ENCODE data around the gene ACOT11. TPM values are rescaled to one million over a fixed set of nuclear protein-coding genes. Genes with fewer than 3 reads are reported as not detected.

The ACOT11 gene
- total and polyA plus RNA-seq, 8 donors = 5.5 to 87.0 (median 19.6) TPM

DNA sequence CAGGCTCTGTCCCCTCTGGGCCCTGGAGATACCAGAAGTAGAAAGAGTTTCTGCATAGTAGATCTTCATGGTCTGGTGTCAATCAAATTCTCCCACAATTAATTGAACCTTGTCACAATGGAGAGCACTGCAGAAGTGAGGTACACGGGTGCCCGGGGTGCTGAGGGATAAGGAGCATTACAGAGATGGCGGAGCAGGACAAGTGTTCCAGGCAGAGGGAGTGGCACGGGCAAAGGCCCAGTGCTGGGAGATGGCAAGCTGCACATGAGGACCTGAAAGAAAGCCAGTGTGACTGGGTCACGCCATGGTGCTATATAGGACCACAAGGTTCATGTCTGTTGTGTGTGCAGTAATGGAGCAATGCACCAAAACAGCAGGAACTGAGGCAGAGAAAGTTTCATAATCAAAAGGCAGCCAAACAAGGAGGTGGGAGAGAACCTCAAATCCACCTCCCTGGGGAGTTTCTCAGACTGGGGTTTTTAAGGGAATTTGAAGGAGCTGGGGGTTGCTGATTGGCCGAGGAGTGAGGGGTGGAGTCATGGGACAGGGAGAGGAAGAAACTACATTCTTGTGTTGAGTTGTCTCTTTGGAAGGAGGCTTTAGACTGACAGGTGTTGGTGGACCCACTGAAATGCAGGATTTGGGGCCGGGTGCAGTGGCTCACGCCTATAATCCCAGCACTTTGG is 27.7 kb downstream of the ACOT11 start:
- peaks cover 22 to 60% (median 39%) of the 10 kb centered on the region in 4 donors for H3K4me1 ChIP-seq
- no peaks in the 10 kb centered on the region for H3K27me3 ChIP-seq
- no peak for DNase-seq
- H3K36me3 ChIP-seq = no peaks in the 10 kb centered on the region
- TF ChIP-seq EP300 (IDR thresholded peaks at IDR 0.05) = no peak
- TF ChIP-seq POLR2A (IDR thresholded peaks at IDR 0.05) = no peak
- TF ChIP-seq POLR2AphosphoS5 (IDR thresholded peaks at IDR 0.05) = no peak
- TF ChIP-seq, protein P1, sequence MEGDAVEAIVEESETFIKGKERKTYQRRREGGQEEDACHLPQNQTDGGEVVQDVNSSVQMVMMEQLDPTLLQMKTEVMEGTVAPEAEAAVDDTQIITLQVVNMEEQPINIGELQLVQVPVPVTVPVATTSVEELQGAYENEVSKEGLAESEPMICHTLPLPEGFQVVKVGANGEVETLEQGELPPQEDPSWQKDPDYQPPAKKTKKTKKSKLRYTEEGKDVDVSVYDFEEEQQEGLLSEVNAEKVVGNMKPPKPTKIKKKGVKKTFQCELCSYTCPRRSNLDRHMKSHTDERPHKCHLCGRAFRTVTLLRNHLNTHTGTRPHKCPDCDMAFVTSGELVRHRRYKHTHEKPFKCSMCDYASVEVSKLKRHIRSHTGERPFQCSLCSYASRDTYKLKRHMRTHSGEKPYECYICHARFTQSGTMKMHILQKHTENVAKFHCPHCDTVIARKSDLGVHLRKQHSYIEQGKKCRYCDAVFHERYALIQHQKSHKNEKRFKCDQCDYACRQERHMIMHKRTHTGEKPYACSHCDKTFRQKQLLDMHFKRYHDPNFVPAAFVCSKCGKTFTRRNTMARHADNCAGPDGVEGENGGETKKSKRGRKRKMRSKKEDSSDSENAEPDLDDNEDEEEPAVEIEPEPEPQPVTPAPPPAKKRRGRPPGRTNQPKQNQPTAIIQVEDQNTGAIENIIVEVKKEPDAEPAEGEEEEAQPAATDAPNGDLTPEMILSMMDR (IDR thresholded peaks at IDR 0.05) = no peak
- H3K9me3 ChIP-seq = no peaks in the 10 kb centered on the region
- WGBS, 5 donors = 89 to 94% (median 92%) methylated on average over 8 of the region's 8 CpGs
- intact Hi-C loops (cut with DNase I; ENCODE audit: low total_unique reads) = no loop called here
- H3K4me3 ChIP-seq = no peak overlapping the region
- no peak overlapping the region for H3K27ac ChIP-seq

DNA sequence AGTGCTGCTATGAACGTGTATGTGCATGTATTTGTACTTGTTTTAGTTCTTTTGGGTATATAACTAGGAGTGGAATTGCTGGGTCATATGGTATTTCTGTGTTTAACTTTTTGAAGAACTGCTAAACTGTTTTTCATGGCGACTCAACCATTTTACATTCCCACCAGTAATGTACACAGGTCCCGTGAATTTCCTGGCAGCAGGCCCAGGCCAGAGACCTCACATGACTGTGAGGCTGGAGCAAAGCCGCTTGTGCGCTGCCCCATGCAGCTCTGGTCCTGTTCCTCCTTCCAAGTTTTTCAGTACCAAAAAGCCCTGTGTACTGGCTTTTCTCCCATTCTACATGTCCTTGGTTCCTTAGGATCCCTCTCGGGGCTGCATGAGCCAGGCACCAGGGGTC is 29.6 kb downstream of the ACOT11 start:
- peak; percentile 89 to 93 for DNase-seq
- Histone ChIP-seq H3K27me3 (no peaks in the 10 kb centered on the region), H3K4me1 (peaks cover 26 to 60% (median 43%) of the 10 kb centered on the region in 4 donors), H3K27ac (peak overlapping the region; percentile 59 to 89 (median 66)), H3K9me3 (no peaks in the 10 kb centered on the region), H3K36me3 (no peaks in the 10 kb centered on the region), H3K4me3 (no peak overlapping the region)
- TF ChIP-seq POLR2A (IDR thresholded peaks at IDR 0.05) (no peak), POLR2AphosphoS5 (IDR thresholded peaks at IDR 0.05) (peak in 2 of 3 donors; percentile 11 to 19)
- whole genome bisulfite sequencing, 5 donors = 13 to 38% (median 26%) methylated on average over 6 of the region's 6 CpGs
- intact Hi-C loops (cut with DNase I; ENCODE audit: low total_unique reads) = no loop called here

DNA sequence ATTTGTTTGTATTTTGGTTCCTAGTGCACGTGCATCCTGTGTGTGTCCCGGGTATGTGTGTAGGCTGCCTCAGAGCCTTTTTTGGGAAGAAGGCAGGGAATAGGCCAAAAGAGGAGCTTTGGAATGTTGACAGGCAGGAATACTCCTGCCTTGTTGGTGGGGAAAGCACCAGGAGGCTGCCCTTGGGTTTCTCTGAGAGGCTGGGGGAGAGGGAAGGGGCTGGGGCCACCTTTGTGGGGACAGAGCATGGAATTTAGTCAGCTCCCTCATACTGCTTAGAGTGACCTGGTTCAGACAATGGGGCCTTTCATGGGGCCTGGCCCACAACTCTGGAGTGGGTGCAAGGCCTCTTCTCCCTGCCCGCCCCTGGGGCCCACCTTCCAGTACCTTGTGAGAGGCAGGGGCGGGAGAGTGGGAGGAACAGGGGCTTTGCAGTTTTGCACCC is 31.3 kb downstream of the ACOT11 start:
- no peaks in the 10 kb centered on the region for H3K9me3 ChIP-seq
- H3K4me1 ChIP-seq = peaks cover 26 to 76% (median 44%) of the 10 kb centered on the region in 4 donors
- H3K27me3 ChIP-seq = no peaks in the 10 kb centered on the region
- H3K4me3 ChIP-seq = no peak overlapping the region
- WGBS, 5 donors = 26 to 65% (median 51%) methylated on average over 2 to 4 of the region's 4 CpGs
- DNase-seq = peak in 1 of 2 donors; percentile 50
- H3K27ac ChIP-seq = peak overlapping the region; percentile 43 to 89 (median 85)
- intact Hi-C loops (cut with DNase I; ENCODE audit: low total_unique reads) = no loop called here
- no peaks in the 10 kb centered on the region for H3K36me3 ChIP-seq
- no peak for TF ChIP-seq EP300 (IDR thresholded peaks at IDR 0.05)
- TF ChIP-seq, protein P1 (IDR thresholded peaks at IDR 0.05) = no peak
- TF ChIP-seq POLR2AphosphoS5 (IDR thresholded peaks at IDR 0.05) = no peak
- TF ChIP-seq POLR2A (IDR thresholded peaks at IDR 0.05) = no peak

DNA sequence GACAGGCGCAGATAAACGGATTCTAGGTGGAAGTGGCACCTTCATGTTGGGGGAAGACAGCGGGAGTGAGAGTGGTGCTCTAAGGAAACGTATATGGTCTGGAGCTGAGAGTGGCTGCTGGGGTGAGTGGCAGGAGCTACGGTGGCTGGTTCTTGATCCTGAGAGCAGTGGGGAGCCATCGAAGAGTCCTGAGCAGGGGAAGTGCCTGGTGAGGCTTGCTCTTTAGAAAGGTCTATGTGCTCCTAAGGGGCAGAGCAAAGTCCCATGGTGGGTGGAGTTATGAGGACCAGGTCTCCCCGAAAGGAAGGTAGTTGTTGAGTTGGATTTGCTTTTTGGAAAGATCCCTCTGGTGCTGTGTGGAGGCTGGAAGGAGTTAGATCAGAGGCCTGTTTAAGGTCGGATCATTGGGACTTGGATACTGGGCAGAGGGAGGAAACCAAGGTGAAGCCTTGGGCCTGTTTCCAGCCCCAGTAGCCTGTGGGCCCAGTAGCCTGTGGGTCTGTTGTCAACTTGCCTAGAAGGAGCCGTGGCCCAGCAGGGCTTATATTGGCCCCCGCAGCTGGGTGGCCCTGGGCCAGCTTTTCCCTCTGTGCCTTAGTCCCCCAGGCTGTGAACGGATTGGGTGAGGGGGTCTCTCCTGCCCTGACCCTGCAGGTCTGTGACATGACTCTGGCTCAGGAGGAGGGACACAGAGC is 33.0 kb downstream of the ACOT11 start:
- DNase-seq = no peak
- Histone ChIP-seq H3K4me3 (no peak overlapping the region), H3K36me3 (peaks cover 0 to 13% (median 8%) of the 10 kb centered on the region in 4 donors), H3K9me3 (no peaks in the 10 kb centered on the region), H3K27ac (peak overlapping the region; percentile 80 to 89 (median 85)), H3K27me3 (no peaks in the 10 kb centered on the region), H3K4me1 (peaks cover 26 to 68% (median 44%) of the 10 kb centered on the region in 4 donors)
- 64 to 77% (median 65%) methylated on average over 11 of the region's 11 CpGs for WGBS, 5 donors
- TF ChIP-seq, protein P1 (IDR thresholded peaks at IDR 0.05) = no peak
- TF ChIP-seq POLR2A (IDR thresholded peaks at IDR 0.05) = no peak
- no peak for TF ChIP-seq EP300 (IDR thresholded peaks at IDR 0.05)
- no peak for TF ChIP-seq POLR2AphosphoS5 (IDR thresholded peaks at IDR 0.05)
- intact Hi-C loops (cut with DNase I; ENCODE audit: low total_unique reads) = no loop called here
